Left lung (tissue), 10 donors: ENCODE measurements around the gene DHX32. TPM values are rescaled to one million over a fixed set of nuclear protein-coding genes. Genes with fewer than 3 reads are reported as not detected.
"Not testable (repeated sequence)": the region's sequence is repeated elsewhere in the genome, so short reads cannot be mapped to it uniquely, and the experiment has no call there.

Source experiments
- ATAC-seq: fragments of 200-7000 bp; cut with Tn5 transposase; one replicate; pipeline ENCODE4 v1.9.1; 2020; ENCODE audit warnings: moderate library complexity
- DNase-seq, 4 donors: peaks; one replicate each; pipeline ENCODE4 v3.0.0-alpha.2; 2013 to 2020
- H3K27ac ChIP-seq, 2 donors: fragments of 200-600 bp; sonication (generic) in 1 of 2; one replicate each; pipeline versions ENCODE4 v1.5.0 to v1.8.0; 2020 to 2021
- H3K27me3 ChIP-seq, 2 donors: fragments of 200-600 bp; sonication (generic) in 1 of 2; one replicate each; pipeline versions ENCODE4 v1.5.0 to v1.8.0; 2020 to 2021
- H3K36me3 ChIP-seq, 2 donors: fragments of 200-600 bp; sonication (generic) in 1 of 2; one replicate each; pipeline versions ENCODE4 v1.5.0 to v1.8.0; 2020 to 2021
- H3K4me1 ChIP-seq, 2 donors: fragments of 200-600 bp; one replicate each; pipeline ENCODE4 v1.8.0; 2021
- H3K4me3 ChIP-seq, 2 donors: fragments of 200-600 bp; sonication (generic) in 1 of 2; one replicate each; pipeline versions ENCODE4 v1.5.0 to v1.8.0; 2020 to 2021; ENCODE audit warnings: mild to moderate bottlenecking in 1 of 2
- H3K9me3 ChIP-seq, 2 donors: fragments of 200-600 bp; sonication (generic) in 1 of 2; one replicate each; pipeline versions ENCODE4 v1.5.0 to v1.8.0; 2020 to 2021
- intact Hi-C, 2 donors: fragments of 100-400 bp; cut with DNase I; formaldehyde crosslinking; loops; one replicate each; pipeline versions ENCODE4 v1.11.2 to v1.14.2; 2022
- polyA plus RNA-seq, 6 donors: library from polyadenylated mRNA; unstranded; fragments of 120-200 nt; gene quantifications; one replicate each; pipeline ENCODE4 v1.2.1, GENCODE V29; 2013; ENCODE audit not compliant: insufficient read length in 6 of 6
- total RNA-seq, 2 donors: library from RNA; stranded (reverse); fragmentation: NEBNext Ultra II Directional; extraction: Animal tissue kit (Norgen Biotek cat#: 25700); gene quantifications; one replicate each; pipeline ENCODE4 v1.2.1, GENCODE V29; 2021
- TF ChIP-seq, protein P1 (sequence below), 2 donors: fragments of 200-600 bp; sonication (generic) in 1 of 2; IDR thresholded peaks; one replicate each; pipeline versions ENCODE4 v1.5.0 to v1.8.0; 2021; ENCODE audit warnings: antibody characterized with exemption in 2 of 2
- donor health status: DM: no; HTN: yes; CAD: no.
- donor health status: DM: no; HTN: no; CAD: no.

DHX32 gene
- total and polyA plus RNA-seq, 8 donors = 26.2 to 32.0 (median 27.7) TPM

DNA sequence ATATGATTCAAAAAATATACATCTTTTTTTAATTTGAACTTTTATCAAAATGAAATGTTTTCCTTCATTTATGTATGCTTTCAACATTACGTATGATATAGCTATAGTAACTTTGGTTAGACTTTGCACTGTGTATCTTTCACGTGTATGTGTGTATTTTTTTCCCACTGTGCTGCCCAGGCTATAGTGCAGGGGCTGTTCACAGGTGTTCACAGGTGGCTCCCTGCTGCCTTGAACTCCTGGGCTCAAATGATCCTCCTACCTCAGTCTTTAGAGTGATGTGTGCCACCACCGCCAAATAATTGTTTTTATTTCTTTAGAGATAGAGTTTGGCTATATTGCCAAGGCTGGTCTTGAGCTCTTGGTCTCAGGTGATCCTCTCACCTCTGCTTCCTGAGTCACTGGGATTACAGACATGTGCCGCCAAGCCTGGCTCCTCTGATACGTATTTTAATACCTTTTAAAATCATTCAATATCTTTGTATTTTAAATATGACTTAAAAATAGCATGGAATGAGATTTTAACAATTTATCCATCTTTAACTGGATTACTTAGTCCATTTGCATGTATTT, 44.3 kb upstream of the DHX32 start:
- intact Hi-C loops = no loop called here
- no peak overlapping the region for H3K27ac ChIP-seq
- H3K36me3 ChIP-seq = no peaks in the 10 kb centered on the region
- TF ChIP-seq, protein P1, sequence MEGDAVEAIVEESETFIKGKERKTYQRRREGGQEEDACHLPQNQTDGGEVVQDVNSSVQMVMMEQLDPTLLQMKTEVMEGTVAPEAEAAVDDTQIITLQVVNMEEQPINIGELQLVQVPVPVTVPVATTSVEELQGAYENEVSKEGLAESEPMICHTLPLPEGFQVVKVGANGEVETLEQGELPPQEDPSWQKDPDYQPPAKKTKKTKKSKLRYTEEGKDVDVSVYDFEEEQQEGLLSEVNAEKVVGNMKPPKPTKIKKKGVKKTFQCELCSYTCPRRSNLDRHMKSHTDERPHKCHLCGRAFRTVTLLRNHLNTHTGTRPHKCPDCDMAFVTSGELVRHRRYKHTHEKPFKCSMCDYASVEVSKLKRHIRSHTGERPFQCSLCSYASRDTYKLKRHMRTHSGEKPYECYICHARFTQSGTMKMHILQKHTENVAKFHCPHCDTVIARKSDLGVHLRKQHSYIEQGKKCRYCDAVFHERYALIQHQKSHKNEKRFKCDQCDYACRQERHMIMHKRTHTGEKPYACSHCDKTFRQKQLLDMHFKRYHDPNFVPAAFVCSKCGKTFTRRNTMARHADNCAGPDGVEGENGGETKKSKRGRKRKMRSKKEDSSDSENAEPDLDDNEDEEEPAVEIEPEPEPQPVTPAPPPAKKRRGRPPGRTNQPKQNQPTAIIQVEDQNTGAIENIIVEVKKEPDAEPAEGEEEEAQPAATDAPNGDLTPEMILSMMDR (IDR thresholded peaks at IDR 0.05) = no peak
- H3K27me3 ChIP-seq = no peaks in the 10 kb centered on the region
- DNase-seq (no peak), ATAC-seq (no peak)
- no peaks in the 10 kb centered on the region for H3K9me3 ChIP-seq
- no peak overlapping the region for H3K4me3 ChIP-seq
- no peaks in the 10 kb centered on the region for H3K4me1 ChIP-seq

DNA sequence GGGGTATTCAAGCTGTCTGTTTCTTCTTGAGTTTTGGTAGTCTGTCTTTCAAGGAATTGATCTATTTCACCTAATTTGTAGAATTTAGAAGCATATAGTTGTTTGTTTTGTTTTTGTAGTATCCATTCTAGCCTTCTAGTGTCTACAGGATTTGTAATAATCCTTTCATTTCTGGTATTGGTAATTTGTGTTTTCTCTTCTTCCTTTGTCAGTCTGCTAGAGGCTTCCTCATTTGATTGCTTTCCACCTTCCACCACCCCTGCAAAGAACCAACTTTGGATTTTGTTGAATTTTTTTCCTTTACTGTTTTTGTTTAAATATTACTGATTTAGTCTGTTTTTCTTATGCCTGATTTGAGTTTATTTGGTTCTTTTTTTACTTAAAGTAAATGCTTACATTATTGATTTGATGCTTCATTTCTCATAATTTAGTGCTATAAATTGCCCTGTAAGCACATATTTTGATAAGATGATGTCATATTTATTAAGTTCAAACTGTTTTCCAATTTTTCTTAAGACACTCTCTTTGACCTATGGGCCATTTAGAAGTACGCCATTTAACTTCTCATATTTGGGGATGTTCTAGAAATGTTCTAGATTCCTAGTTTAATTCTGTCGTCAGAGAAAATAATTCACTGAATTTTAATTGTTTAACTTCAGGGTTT, 40.7 kb upstream of the DHX32 start:
- H3K4me1 ChIP-seq, H3K27ac ChIP-seq, ATAC-seq, H3K9me3 ChIP-seq, DNase-seq, H3K27me3 ChIP-seq, H3K36me3 ChIP-seq, intact Hi-C loops, H3K4me3 ChIP-seq: not testable (repeated sequence)

DNA sequence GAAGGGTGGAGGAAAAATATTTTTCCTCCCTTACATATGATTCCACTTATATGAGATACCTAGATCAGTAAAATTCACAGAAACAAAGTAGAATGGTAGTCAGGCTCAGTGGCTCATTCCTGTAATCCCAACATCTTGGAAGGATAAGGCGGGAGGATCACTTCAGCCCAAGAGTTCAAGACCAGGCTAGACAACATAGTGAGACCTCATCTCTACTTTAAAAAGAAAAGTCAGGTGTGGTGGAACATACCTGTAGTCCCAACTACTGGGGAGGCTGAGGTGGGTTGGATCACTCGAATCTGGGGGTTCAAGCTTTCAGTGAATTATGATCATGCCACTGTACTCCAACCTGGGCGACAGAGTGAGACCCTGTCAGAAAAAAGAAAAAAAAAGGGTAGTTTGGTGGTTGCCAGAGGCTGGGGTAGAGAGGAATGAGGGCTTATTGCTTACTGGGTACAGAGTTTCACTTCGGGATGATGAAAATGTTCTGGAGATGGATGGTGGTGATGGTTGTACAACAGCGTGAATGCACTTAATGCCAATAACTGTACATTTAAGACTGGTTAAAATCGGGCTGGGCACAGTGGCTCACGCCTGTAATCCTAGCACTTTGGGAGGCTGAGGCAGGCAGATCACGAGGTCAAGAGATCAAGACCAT, 36.7 kb upstream of the DHX32 start:
- H3K27me3 ChIP-seq, H3K4me1 ChIP-seq, DNase-seq, H3K27ac ChIP-seq, intact Hi-C loops, ATAC-seq, H3K4me3 ChIP-seq, H3K9me3 ChIP-seq, H3K36me3 ChIP-seq: not testable (repeated sequence)

DNA sequence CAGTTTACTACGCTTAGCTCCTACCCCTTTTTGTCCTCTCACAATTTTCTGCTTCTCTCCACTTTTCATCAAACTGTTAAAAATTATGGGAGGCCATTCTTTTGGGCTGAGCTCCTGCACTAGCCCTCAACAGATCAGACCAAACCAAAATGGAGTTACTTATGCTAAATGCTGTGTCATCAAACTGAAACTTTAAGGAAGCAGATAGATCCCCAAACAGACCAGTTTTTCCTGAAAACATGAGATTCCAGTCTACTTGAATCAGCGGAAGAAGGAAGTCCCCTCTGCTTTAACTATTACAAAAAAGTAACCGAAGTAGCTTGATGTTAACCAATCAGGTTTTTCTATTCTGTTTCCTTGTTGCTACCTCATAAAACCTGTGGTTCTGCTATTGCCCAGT, 35.9 kb upstream of the DHX32 start:
- intact Hi-C loops = no loop called here
- no peak overlapping the region for H3K27ac ChIP-seq
- no peak for DNase-seq
- ATAC-seq = no peak
- H3K36me3 ChIP-seq = no peaks in the 10 kb centered on the region
- no peaks in the 10 kb centered on the region for H3K4me1 ChIP-seq
- H3K4me3 ChIP-seq = no peak overlapping the region
- no peaks in the 10 kb centered on the region for H3K27me3 ChIP-seq
- TF ChIP-seq, protein P1 (IDR thresholded peaks at IDR 0.05) = no peak
- H3K9me3 ChIP-seq = no peaks in the 10 kb centered on the region

DNA sequence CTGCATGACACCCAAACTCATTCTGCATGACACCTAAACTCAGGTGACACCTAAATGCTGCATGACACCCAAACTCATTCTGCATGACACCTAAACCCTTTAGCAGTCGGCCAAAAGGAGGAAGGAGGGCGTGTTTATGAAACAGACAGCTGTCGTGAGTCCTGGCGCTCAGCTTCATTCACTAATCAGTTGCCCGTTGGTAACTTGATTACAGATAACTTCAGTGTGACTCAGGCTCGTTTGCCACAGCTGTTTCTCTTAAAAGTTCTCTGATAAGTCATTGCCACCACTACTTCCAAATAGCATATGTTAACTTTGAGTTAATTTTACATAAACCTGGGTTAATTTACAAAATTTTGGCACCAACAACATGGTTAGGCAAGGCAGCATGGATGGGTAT, 32.2 kb upstream of the DHX32 start:
- H3K36me3 ChIP-seq, intact Hi-C loops, H3K4me3 ChIP-seq, H3K9me3 ChIP-seq, DNase-seq, H3K27ac ChIP-seq, H3K27me3 ChIP-seq, ATAC-seq, H3K4me1 ChIP-seq: not testable (repeated sequence)

DNA sequence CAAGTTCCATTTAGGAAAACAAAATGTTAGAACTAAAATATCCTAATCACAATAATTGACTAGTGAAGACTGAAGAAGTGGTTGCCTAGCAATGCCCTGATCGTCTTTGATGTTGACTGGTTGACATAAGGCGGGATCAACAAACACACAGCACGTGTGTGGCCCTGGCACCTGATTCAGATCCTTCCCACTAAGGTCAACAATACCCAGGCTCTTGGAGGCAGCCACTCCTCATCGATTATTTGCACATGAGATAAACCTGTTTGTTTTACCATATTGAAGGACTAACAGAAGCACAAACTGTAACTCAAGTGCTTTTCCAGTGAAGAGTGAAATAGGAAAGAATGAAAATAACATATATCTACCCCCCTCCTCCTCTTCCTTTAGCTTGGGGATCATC, 30.9 kb upstream of the DHX32 start:
- Histone ChIP-seq H3K4me3 (no peak overlapping the region), H3K9me3 (no peaks in the 10 kb centered on the region), H3K36me3 (no peaks in the 10 kb centered on the region), H3K4me1 (no peaks in the 10 kb centered on the region), H3K27me3 (no peaks in the 10 kb centered on the region), H3K27ac (no peak overlapping the region)
- DNase-seq = peak in 1 of 4 donors; percentile 68
- intact Hi-C loops = no loop called here
- ATAC-seq = peak; percentile 87
- TF ChIP-seq, protein P1 (IDR thresholded peaks at IDR 0.05) = no peak
